OCI-LY3 (cell line): ENCODE measurements around the gene INCA1.

ENCODE experiments used
- H2AFZ ChIP-seq: fragments of 200-600, 300-600 bp; shearing (Covaris generic); 2 replicates; pipeline ENCODE4 v1.6.0; 2014; ENCODE audit warnings: antibody characterized with exemption, low read depth, low read length
- H3K27ac ChIP-seq: fragments of 200-600, 300-600 bp; sonication (generic); 2 replicates; pipeline ENCODE4 v1.5.1; 2014; ENCODE audit warnings: mild to moderate bottlenecking, low read length, moderate library complexity, mixed read lengths
- H3K27me3 ChIP-seq: fragments of 200-600, 300-600 bp; sonication (generic); 2 replicates; pipeline ENCODE4 v1.6.1; 2014; ENCODE audit warnings: low read depth, low read length, mixed read lengths
- H3K36me3 ChIP-seq: fragments of 200-600, 300-600 bp; sonication (generic); replicated peaks from 2 replicates; pipeline ENCODE3; 2014; ENCODE audit warnings: low read depth, low read length, mixed read lengths
- H3K4me1 ChIP-seq: fragments of 300-600, 200-600 bp; sonication (generic); 2 replicates; pipeline ENCODE4 v1.6.1; 2014; ENCODE audit warnings: low read length, mixed read lengths
- H3K4me2 ChIP-seq: fragments of 200-600, 300-600 bp; sonication (generic); 2 replicates; pipeline ENCODE4 v1.6.1; 2014; ENCODE audit warnings: low read length, mixed read lengths
- H3K4me3 ChIP-seq: fragments of 300-600, 200-600 bp; sonication (generic); 2 replicates; pipeline ENCODE4 v1.5.1; 2014; ENCODE audit warnings: antibody characterized with exemption, mild to moderate bottlenecking, low read length, moderate library complexity
- H3K79me2 ChIP-seq: fragments of 300-600, 200-600 bp; shearing (Covaris generic); 2 replicates; pipeline ENCODE4 v1.6.1; 2014; ENCODE audit warnings: mild to moderate bottlenecking, low read length, mixed read lengths
- H3K9ac ChIP-seq: fragments of 300-600, 200-600 bp; shearing (Covaris generic); 2 replicates; pipeline ENCODE4 v1.6.0; 2014; ENCODE audit warnings: mild to moderate bottlenecking, low read length, moderate library complexity
- H3K9me3 ChIP-seq: fragments of 200-600, 300-600 bp; shearing (Covaris generic); 2 replicates; pipeline ENCODE4 v1.6.1; 2014; ENCODE audit warnings: low read length, mixed read lengths; ENCODE audit not compliant: insufficient read depth
- H4K20me1 ChIP-seq: fragments of 200-600, 300-600 bp; sonication (generic); 2 replicates; pipeline ENCODE4 v1.6.1; 2016; ENCODE audit warnings: low read length, mixed read lengths; ENCODE audit not compliant: insufficient read depth
- EZH2phosphoT487 ChIP-seq: fragments of 200-600 bp; shearing (Covaris generic); IDR thresholded peaks from 2 replicates; pipeline ENCODE4 v1.6.1; 2018; ENCODE audit warnings: antibody characterized with exemption, mixed run types, low read depth
- TF ChIP-seq, protein P1 (sequence below): fragments of 200-600, 300-600 bp; sonication (generic); IDR thresholded peaks from 2 replicates; pipeline ENCODE4 v1.5.1; 2014; ENCODE audit warnings: antibody characterized with exemption, low read length, low read depth

INCA1 gene

DNA sequence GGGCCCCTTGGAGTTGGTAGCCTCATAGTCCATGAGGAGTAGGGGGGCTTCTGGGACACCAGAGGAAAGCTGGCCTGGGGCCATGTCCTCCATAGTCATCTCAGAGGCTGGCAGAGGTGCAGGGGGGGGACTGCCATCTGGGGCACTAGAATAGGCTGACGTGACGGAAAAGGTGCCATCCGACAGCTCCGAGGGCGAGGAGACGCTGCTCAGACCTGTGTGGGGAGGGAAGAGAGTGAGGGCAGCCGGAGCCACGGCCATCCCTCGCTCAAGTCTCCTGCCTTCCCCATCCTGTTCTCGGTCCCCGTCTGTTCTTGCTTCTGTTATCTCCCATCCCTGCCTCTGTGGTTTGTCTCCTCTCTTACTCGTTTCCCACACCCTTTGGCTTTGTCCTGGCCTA lies 25.0 kb downstream of the INCA1 start:
- Histone ChIP-seq H3K27ac (no peak overlapping the region), H3K4me3 (no peak overlapping the region), H3K4me1 (0 out of 2 replicates have a peak, but pooled peaks cover 4% of the 10 kb centered on the region), H3K36me3 (peaks cover 15% of the 10 kb centered on the region), H3K9ac (no peak overlapping the region), H3K4me2 (no peak overlapping the region), H2AFZ (no peak overlapping the region), H4K20me1 (no peaks in the 10 kb centered on the region), H3K27me3 (no peaks in the 10 kb centered on the region), H3K79me2 (peaks cover 8% of the 10 kb centered on the region), H3K9me3 (no peaks in the 10 kb centered on the region)
- TF ChIP-seq EZH2phosphoT487: no peak
- TF ChIP-seq, protein P1, sequence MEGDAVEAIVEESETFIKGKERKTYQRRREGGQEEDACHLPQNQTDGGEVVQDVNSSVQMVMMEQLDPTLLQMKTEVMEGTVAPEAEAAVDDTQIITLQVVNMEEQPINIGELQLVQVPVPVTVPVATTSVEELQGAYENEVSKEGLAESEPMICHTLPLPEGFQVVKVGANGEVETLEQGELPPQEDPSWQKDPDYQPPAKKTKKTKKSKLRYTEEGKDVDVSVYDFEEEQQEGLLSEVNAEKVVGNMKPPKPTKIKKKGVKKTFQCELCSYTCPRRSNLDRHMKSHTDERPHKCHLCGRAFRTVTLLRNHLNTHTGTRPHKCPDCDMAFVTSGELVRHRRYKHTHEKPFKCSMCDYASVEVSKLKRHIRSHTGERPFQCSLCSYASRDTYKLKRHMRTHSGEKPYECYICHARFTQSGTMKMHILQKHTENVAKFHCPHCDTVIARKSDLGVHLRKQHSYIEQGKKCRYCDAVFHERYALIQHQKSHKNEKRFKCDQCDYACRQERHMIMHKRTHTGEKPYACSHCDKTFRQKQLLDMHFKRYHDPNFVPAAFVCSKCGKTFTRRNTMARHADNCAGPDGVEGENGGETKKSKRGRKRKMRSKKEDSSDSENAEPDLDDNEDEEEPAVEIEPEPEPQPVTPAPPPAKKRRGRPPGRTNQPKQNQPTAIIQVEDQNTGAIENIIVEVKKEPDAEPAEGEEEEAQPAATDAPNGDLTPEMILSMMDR: no peak

DNA sequence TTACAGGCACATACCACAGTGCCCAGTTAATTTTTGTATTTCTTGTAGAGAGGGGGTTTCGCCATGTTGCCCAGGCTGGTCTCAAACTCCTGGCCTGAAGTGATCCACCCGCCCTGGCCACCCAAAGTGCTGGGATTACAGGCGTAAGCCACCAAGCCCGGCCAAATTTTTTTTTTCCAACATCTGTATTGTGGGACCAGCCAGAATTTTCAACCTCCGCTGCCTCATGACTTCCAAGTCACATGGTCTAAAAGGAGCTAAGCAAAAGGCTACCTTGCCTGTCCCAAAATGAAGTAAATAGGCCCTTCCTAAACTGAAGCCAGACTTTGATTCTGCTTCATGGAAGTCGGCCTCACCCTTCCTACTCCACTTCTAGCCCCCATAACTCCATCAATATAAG lies 25.5 kb downstream of the INCA1 start:
- Histone ChIP-seq H3K36me3 (peaks cover 13% of the 10 kb centered on the region), H3K9me3 (no peaks in the 10 kb centered on the region), H3K27me3 (no peaks in the 10 kb centered on the region), H4K20me1 (no peaks in the 10 kb centered on the region), H3K4me3 (no peak overlapping the region), H3K9ac (no peak overlapping the region), H3K79me2 (peaks cover 8% of the 10 kb centered on the region), H2AFZ (no peak overlapping the region), H3K4me2 (no peak overlapping the region), H3K4me1 (0 out of 2 replicates have a peak, but pooled peaks cover 4% of the 10 kb centered on the region), H3K27ac (no peak overlapping the region)
- TF ChIP-seq, protein P1: no peak
- TF ChIP-seq EZH2phosphoT487: no peak

DNA sequence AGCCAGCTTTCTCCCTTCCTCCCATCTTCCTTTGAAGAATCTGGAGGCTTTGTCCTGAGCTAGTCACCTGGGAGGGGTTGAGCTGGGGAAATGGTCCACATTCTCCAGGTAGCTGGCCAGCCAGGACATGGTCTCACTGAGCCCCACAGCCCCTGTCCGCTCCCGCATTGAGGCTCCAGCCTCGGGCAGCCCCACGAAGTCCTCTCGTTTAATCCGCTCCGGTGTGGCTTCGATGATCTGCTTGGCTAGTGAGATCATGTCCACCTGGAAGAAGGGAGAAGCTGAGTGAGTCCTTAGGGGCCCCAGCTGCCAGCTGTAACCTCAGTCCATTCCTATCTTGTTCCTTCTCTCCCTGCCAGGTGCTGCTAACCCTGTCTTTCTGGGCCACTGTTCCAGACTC lies 27.0 kb downstream of the INCA1 start:
- H3K36me3 ChIP-seq: peaks cover 15% of the 10 kb centered on the region
- H3K27ac ChIP-seq: no peak overlapping the region
- H3K27me3 ChIP-seq: no peaks in the 10 kb centered on the region
- no peak overlapping the region for H3K4me3 ChIP-seq
- H3K9ac ChIP-seq: no peak overlapping the region
- TF ChIP-seq, protein P1: no peak
- H3K79me2 ChIP-seq: peaks cover 11% of the 10 kb centered on the region
- H3K4me1 ChIP-seq: peaks cover 16% of the 10 kb centered on the region
- no peaks in the 10 kb centered on the region for H4K20me1 ChIP-seq
- H2AFZ ChIP-seq: no peak overlapping the region
- H3K4me2 ChIP-seq: no peak overlapping the region
- no peaks in the 10 kb centered on the region for H3K9me3 ChIP-seq

DNA sequence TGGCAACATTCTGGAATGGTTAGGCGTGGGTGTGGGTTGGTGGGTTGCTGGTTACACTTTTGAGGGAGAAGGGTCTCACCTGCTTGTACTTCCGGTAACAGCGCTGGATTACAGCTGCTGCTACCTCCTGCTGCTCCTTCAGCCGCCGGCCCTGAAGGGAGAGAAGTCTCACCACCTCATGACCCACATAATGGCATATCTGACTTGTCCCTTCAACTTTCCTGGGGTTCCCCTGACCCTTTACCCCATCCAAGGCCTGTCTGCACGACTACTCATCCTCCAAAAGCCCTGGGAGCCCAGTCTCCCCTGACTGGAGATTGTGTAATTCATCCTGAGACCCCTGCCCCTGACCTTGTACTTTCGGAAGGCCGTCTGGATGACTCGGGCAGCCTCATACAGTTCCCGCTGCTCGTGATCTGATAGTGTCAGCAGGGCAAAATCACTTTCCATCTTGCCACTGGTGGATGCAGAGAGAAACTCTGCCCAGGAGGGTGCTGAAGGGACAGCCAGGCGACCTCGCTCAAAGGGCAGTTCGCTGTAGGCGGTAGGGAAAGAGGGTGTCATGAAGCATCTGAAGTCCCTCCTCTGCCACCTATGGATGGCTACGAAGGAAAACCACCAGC lies 27.7 kb downstream of the INCA1 start:
- Histone ChIP-seq H3K79me2 (peaks cover 14% of the 10 kb centered on the region), H3K27me3 (no peaks in the 10 kb centered on the region), H3K27ac (no peak overlapping the region), H2AFZ (no peak overlapping the region), H3K4me2 (no peak overlapping the region), H3K9me3 (no peaks in the 10 kb centered on the region), H3K4me3 (no peak overlapping the region), H3K36me3 (peaks cover 17% of the 10 kb centered on the region), H4K20me1 (no peaks in the 10 kb centered on the region), H3K4me1 (peaks cover 18% of the 10 kb centered on the region), H3K9ac (no peak overlapping the region)
- no peak for TF ChIP-seq EZH2phosphoT487
- TF ChIP-seq, protein P1: no peak
